Sigmoid colon (tissue), 4 donors: ENCODE measurements around the gene ATP5F1E.

Source experiments
- EP300 ChIP-seq, 4 donors: sonication (generic); formaldehyde crosslinking; IDR thresholded peaks; one replicate each; pipeline ENCODE4 v1.6.1; 2017; ENCODE audit warnings: antibody characterized with exemption in 4 of 4
- POLR2A ChIP-seq, 2 donors: fragments of 450-650 bp; IDR thresholded peaks; one replicate each; pipeline ENCODE4 v1.6.1; 2016; ENCODE audit warnings: antibody characterized with exemption in 2 of 2, mild to moderate bottlenecking in 2 of 2, moderate library complexity in 2 of 2
- POLR2AphosphoS5 ChIP-seq, 4 donors: sonication (generic); formaldehyde crosslinking; IDR thresholded peaks; one replicate each; pipeline ENCODE4 v1.6.1; 2017; ENCODE audit warnings: antibody characterized with exemption in 4 of 4
- TF ChIP-seq, protein P1 (sequence below), 4 experiments: fragments of 450-650 bp in 3 of 4; fragments of 200-600 bp in 1 of 4; IDR thresholded peaks; one replicate each; pipeline ENCODE4 v1.5.1; 2016 to 2019; ENCODE audit warnings: antibody characterized with exemption in 4 of 4, mild to moderate bottlenecking in 3 of 4, moderate library complexity in 2 of 4

DNA sequence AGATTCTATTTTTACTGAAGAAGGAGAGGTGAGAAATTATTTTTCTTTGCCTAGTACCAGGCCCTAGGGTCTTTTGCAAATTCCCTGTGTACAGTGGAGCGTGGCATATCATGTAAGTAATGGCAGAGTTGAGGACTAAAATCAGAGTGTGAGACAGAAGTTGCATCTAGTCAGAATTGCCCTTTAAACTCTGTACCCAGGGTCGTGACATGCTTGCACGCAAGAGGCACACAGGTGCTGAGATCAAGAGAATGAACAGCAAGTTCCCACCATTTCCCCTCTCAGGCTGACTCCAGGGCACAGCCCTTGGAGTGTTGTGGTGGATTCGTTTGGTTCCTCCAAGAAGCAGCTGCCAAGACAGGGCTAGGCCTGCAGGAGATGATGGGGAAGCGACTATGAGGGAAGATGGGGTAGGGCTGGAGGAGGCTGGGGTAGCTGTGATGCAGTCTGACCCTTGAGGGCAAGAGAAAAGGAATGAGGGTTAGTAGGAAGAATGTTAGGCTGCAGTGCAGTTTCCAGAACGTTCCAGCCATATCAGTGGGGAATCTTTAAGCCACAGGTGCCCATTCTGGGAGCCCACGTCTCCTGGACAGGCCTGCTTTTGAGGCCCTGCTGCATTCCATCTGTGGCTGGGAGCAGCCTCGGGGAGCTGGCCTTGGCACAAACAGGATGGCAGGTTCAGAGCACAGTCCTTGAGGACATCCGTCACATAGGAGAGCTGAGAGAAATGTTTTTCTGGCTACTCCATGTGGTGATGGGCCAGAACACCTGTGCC is 44.2 kb downstream of the ATP5F1E start:
- TF ChIP-seq, protein P1, sequence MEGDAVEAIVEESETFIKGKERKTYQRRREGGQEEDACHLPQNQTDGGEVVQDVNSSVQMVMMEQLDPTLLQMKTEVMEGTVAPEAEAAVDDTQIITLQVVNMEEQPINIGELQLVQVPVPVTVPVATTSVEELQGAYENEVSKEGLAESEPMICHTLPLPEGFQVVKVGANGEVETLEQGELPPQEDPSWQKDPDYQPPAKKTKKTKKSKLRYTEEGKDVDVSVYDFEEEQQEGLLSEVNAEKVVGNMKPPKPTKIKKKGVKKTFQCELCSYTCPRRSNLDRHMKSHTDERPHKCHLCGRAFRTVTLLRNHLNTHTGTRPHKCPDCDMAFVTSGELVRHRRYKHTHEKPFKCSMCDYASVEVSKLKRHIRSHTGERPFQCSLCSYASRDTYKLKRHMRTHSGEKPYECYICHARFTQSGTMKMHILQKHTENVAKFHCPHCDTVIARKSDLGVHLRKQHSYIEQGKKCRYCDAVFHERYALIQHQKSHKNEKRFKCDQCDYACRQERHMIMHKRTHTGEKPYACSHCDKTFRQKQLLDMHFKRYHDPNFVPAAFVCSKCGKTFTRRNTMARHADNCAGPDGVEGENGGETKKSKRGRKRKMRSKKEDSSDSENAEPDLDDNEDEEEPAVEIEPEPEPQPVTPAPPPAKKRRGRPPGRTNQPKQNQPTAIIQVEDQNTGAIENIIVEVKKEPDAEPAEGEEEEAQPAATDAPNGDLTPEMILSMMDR (IDR thresholded peaks at IDR 0.05) = no peak
- TF ChIP-seq POLR2AphosphoS5 (IDR thresholded peaks at IDR 0.05) = no peak
- TF ChIP-seq POLR2A (IDR thresholded peaks at IDR 0.05) = no peak
- no peak for TF ChIP-seq EP300 (IDR thresholded peaks at IDR 0.05)
